HG03045 (cell line): ENCODE data around the gene BTK.

ENCODE experiments used
- ATAC-seq: cut with Tn5 transposase; IDR thresholded peaks from one replicate; pipeline ENCODE4 v1.9.1; 2021; ENCODE audit warnings: mild to moderate bottlenecking, moderate library complexity; ENCODE audit not compliant: unreplicated experiment

The BTK gene

DNA sequence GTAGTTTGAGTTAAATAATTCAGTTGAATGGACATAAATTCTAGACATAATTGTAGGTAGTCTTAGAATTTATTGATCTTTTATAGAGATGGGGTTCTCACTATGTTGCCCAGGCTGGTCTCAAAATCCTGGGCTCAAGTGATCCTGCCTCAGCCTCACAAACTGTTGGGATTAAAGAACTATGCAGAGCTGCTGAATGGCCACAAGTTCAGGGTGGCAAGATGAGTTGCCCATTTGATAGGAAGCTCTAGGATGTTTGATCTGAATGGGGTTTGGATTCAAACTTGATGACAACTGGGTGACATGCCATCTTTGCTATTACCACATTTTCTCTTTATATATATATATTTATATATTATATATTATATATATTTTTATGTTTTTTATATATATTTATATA is 8.4 kb upstream of the BTK start:
- no peak for ATAC-seq

DNA sequence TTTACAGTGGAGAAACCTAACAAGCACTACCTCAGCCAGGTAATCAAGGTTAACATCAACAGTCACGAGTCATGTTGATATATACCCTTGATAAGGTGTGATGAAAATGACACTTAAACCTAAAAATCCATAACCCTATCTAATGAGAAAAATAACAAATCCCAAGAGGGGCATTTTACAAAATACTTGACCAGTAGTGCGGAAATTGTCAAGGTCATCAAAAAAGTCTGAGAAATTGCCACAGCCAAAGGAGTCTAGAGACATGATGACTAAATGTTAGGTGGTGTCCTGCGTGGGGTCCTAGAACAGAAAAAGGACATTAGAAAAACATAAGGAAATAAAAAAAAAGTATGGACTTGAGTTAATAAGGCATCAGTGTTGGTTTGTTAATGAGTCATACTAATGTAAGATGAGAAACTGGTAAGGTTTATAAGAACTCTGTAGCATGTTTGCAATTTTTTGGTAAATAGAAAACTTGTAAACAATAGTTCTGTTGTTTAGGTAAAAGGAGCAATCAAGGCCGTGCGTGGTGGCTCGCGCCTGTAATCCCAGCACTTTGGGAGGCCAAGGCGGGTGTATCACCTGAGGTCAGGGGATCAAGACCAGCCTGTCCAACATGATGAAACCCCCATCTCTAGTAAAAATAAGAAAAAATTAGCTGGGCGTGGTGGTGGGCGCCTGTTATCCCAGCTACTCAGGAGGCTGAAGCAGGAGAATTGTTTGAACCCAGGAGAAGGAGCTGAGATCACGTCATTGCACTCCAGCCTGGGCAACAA is 7.7 kb upstream of the BTK start:
- no peak for ATAC-seq

DNA sequence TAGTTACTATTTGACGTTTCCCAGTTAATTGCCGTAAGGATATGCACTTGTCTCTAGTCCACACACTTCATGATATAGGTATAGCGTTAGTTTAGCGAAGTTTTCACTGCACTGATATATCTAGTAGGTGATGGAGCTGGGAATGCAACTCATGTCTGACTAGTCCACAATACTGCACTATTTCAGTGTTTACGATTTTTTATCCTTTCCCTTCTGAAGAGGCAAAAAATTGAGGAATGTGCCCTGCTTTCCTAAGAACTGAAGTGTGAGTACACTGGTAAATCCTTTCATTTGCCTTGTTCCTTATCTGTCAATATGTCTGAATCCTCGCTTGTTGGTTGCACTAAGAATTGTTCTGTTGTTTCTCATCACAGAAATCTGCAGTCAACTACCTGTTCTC is 5.8 kb upstream of the BTK start:
- ATAC-seq: no peak

DNA sequence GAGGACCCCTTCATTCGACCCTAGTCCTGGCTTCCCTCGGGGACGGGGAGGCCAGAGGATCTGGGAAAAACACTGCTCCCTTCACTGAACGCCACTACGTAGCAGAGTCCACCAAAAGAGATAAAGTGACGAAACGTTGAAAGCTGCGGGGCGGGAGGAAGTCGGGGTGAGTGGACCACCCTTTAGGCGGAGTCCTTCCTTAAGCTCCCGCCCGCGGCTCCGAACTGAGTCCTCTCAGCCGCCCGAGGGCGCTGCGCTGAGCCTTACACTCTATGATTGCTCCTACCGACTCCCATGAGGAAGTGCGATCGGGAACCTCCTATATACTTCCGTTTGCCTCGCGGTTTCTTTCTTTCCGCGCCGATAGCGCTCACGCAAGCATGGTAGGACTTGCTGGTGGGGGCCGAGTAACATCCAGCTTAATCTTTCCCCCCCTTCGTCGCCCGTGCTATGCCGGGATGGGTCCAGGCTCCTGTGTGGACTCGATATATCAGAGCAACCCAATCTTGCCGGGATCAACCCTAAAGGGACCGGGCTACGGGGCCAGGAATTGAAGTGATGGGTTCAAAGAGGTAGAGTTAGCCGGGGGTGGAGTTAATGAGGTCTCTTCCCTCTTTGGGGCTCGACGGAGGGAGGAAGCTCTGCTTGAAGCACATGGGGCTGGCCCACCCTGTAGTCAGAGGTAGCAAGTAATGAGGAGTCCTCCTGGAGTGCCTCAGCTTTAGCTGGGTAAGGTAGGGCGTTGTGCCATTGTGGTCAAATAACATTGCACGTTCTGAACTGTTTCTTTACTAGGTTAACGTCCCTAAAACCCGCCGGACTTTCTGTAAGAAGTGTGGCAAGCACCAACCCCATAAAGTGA is 4.9 kb upstream of the BTK start, which contains the start of gene RPL36A:
Gene RPL36A (plus strand): TSS at position 348 of the 862 bp plus-strand sequence. CDS start 33 bp downstream, at position 381.
- ATAC-seq: peak; percentile 85

DNA sequence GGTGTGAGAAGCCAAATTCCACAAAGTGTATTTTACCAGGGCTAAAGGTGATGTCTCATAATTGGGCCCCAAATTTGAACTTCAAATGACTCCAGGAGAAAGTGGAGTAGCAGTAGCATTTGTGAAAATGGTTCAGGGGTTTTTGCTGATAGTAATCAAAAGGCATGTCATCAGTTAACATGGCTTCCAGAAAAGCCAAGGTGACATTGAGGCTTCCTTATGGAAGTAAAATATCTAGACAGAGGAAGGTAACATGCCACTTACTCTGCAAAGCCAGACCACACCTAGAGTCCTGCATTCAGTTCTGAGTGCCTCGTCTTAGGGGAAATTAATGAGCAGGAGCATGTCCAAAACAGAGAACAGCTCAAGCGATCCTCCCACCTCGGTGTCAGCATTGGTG is 2.6 kb upstream of the BTK start:
- no peak for ATAC-seq

DNA sequence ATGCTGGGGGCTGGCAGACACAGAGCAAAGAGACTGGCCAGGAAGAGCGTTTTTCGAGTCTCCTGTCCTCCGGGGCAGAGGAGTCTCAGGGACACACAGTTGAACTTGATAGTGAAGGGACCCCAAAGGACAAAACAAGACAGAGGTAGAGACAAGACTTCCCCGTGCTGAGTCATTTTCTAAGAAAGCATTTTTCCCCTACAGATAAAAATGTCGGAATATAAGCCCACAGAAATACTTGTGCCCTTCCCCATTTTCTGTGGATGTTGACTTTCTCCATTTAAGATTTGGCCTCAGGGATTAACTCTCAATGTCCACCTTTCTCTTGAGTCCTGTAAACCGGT is 523 bp upstream of the BTK start:
- ATAC-seq: no peak

DNA sequence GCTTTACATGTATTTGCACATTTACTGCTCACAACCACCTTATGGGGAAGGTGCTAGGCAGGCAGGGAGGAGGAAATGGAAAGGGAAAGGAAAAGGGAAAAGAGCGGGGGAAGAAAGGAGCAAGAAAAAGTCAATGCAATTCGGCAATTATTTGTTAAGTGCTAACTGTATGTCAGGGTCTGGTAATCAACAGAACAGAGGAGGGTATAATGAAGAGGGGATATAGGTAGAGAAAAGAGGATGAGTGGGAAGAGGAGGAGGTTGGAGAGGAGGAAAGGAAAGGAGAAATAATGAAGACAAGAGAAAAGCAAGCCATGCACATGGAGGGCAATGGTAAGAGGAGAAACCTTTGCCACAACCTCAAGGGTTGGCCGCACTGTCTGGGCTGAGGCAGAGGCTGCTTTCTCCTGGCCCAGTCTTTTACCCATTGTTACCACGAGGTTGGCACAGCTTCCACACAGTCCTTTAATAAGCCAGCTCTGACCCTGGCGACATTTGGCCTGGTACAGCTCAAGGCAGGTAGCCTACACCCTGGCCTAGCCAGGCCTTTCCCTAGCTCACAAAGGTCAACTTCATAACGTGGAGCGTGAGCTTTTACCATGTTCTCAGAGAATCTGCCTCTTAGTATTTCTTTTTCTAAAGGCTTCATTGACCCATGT is 836 bp downstream of the BTK start:
- no peak for ATAC-seq

DNA sequence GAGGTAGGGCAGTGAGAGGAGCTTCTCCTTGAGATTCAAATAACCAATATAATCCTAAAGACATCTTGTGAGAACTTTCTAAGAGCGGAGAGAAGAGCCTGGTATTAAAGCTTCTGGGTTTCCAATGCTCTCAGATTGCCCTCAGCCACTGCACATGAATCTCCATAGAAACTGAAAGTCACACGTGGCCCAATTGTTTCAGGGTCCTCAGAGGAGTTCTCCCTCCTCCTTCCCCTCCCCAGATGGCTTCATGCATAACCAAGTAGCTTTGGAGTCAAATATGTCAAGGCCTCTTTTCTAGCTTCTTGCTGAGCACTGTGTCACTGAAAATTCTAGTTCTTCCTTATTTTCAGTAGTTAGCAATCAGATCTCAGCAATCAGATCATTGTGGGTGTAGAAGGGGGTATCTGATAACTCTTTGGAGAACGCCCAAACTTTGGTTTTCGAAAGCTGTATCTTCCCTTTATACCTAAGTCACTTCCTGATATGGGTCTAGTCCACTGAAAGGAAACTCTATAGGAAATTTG is 2.2 kb downstream of the BTK start:
- ATAC-seq: peak; percentile 69

DNA sequence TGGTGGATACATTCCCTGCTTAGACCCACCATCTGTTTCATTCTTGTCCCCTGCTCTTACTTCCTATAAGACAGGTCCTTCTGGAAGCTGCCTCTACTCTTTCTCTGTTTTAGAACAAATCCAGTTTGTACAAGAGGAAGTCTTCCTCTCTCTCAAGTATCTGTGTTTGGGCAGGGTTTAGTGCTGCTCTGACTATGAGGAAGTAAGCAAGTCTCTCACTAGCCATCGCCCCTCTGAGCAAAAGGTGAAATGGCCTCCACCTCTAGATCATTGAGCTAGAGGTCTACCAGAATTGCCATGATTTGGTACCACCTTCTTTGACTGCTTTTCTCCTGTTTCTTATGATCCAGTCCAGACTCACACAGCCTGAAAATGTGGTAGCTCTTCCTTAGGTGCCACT is 8.4 kb downstream of the BTK start:
- ATAC-seq: no peak

DNA sequence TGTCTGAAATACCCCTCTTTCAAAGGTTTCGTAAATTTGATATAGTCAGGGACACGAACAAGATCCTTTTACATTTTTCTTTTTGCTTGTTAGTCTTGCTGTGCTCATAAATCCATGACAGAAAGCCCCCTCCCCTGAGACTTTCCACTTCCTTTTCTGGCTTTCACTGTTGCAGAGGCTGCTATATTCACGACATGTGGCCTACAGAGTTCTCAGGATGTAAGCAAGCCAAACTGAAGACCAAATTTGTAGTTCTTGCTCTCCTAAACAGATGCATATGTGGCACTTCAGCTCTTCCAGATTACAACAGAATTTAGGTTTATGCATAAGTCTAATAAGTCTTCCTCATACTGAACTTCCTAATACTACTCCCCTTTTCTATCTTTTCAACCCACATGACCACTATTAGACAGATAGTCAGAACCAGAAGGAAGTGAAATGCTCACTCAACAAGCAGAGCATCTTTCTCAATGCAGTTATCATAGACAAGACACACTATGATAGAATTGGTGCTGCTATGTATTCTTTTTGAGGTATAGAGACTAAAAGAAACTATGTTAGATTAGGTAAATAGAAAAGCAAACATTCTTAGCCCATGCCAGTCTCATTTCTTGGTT is 15.0 kb downstream of the BTK start:
- no peak for ATAC-seq

DNA sequence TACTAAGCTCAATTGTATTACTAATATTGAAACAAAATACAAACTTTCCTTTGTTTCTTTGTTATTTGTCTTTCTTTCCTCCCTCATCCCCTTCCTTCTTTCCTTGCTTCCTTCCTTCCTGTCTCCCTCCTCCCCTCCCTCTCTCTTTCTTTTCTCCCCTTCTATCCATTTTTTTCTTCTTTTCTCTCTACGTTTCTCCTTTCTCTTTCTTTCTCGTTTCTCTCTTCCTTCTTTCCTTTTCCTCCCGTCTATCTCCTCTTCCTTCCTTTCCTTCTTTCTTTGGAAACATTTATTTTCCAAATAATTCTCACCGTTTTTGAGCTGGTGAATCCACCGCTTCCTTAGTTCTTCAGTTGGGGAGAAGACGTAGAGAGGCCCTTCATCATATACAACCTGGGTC is 16.3 kb downstream of the BTK start:
- ATAC-seq: no peak

DNA sequence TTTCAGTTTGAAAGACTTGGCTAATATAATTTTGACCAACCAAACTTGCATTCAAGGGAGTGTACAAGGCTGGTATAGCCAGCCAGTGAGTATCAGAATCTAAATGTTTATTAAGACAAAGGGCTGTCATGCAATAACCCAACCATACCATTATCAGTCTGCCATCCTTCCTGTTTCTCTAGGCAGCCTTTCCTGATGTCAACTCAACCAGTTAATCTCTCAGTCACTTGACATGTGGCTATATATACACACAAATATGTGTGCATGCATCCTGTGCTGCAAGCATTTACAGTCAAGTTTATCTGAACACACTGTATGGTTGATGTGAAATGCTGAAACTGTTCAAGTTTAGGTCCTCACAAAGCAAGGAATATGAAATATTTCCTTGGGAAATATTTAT is 17.2 kb downstream of the BTK start:
- no peak for ATAC-seq

DNA sequence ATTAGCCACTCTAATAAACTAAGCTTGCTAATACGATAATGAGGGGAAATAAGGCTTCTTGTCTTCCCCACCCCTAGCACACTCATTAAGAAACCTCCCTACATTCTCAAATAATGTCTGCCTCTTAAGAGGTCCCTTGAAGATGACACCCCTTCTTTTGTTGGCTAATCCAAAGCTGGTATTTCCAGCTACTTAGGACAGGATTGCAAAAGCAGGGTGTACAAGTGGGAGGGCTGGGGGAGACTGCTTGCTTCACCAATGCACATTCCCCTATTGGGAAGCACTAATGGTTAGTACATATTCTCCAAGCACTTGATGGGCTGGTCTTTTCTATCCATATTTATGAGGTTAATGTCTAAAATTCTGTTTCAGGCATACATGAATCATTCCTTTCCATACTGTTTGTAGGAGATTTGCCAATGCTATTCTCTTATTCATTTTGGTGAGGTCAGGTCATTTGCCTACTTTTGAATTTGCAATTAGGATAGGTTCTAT is 20.6 kb downstream of the BTK start:
- ATAC-seq: no peak

DNA sequence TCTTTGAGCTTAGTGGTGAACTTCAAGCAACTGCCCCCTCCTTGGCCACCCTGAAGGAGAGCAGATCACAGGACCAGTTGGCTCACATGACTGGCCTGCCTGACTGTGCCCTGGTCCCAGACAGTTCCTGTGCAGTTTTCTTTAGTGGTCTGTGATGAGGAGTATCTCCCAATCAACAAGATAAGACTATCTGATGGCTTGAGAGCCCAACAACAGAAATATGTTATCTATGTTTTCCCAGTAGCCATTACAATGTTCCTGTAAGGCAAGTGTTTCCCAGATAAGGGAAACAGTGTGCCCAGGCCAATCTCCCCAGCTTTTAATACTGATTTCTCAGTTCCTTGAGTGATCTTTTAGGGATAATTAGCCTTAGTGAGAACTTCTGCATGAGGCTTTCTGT is 23.2 kb downstream of the BTK start:
- no peak for ATAC-seq

DNA sequence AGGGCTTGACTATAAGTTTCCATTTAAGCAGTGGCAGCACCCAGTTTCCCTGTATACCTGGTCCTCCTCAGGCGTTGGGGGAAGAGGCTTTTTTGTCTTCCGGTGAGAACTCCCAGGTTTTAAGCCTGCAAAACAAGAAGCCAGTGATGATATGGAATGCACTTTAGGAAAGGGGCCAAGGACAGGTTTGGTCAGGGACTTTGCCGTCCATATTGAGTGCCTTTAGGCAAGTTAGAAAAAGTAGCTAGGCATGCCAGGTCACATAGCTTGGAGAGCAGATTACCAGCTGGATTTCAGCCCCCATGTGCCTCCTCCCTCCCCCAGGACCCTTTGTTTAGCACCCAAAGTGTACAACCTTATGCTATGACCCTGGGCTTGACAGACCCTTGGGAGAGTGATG is 23.9 kb downstream of the BTK start:
- ATAC-seq: no peak

DNA sequence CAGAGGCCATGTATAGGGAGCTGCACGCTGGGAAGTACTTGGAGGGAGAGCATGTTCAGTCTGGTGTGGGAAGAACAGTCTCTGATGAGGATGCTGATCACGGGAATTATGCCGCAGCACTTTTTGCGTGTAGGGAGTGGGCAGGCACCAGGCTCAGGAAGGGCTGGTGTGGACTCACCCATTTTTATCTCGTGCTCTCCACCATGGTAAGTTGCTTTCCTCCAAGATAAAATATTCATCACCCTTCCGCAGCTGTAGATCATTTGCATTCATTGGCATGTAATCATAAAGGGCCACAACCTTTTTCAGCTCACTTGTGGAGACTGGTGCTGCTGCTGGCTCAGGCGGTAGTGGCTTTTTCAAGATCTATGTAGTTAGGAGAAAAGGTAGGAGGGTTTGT is 25.6 kb downstream of the BTK start:
- ATAC-seq: no peak

DNA sequence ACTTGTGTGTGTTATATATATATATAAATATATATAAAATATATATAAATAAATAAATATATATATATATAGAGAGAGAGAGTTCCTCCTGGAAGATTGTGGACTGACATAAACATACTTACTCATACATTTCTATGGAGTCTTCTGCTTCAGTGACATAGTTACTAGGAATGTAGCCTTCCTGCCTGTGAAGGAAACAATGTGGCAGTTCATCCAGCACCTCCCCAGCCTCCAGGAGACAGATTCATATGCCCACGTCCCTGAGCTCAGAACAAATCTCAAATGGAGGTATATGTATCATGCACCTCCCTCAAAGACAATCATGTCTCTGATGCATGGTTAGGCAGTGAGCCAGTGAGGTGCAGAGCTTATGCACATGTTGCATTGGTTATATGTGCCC is 26.0 kb downstream of the BTK start:
- no peak for ATAC-seq

DNA sequence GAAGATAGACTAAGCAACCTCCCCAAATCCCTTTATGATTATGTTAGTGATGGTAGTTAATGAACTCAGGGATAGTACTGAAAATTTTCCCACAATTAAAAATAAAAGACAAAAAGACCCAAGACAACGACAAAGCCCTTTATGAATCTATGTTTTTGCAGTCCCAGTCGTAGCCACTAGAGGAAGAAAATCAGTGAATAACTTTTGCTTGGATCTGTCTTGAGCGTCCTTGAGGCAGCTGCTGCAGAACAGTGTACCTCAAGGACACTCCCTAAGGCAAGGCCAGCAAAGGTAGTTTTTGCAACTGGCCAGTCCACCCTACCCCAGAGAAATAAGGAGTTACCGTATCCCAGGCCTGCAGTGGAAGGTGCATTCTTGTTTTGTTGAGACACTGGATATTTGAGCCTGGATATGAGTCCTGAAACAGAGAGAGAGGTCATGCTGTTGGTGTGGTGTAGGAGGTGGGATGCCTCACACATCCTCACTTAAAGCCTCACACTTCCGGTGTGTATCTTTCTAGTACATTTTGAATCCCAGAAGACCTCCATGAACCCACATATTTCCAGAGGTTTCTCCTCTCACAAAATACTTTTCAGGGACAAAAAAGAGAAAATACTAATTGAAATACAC is 28.7 kb downstream of the BTK start:
- no peak for ATAC-seq

DNA sequence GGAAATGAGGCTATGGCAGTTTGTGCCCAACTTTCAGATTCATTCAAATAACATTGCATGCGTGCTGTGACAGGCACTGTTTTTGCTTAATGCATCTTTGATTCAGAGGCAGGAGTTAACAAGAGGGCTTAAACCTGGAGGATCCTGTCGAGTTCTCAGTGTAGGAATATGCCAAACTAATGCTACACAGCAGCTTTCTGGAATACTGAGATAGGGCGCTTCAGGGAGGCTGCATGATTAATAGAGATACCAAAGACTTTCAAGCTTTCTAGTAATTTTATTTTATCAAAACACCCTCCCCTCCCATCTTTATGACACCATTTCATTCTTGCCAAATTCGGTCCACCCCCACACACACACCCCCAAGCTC is 36.8 kb downstream of the BTK start:
- ATAC-seq: no peak

DNA sequence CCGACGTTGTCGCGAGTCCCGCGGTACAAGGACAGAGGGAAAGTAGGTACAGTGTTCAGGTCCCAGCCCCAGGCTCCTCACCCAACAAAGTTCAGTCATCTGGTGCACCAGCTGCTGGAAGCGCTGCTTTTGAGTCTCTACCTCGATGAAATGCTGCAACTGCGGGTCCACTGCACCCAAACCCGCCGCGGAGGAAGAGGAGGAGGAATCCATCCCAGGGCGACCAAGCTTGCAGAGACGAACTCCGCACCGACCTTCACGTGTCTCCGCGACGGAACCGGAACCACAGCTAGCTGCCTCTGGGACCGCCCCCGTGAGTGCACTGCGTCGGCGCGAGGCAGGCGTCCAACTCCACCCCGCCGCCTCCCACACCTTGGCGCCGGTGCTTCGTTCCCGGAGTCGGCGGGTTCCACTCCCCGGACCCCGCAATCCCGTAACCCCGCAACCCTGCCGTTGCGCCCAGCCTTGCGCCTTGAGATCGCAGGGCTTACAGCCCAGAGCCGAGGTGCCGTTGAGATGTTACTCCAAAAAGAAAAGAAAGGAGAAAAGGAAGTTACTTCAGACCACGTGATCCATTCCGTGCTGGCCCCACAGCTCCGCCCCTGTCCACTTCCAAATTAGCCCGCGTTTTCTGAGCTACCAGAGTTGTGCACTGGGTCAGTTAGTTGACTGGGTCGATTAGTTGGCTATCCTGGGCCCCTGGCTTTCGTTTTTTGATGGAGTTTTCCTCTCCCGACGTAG is 37.4 kb downstream of the BTK start, which contains the start of gene TIMM8A:
Gene TIMM8A (minus strand): TSS at position 291 of the 741 bp plus-strand sequence. CDS start 78 bp downstream, at position 213.
- ATAC-seq: peak; percentile 98
